Adrenal gland (tissue), 12 donors: ENCODE data around the gene FAM131A. TPM values are rescaled to one million over a fixed set of nuclear protein-coding genes. Genes with fewer than 3 reads are reported as not detected.
A peak's percentile ranks its signal among the peaks of the same experiment; 100 is the strongest.

Experiments
- DNase-seq, 7 donors: peaks; one replicate each; pipeline ENCODE4 v3.0.0-alpha.2; 2019 to 2020
- H3K27ac ChIP-seq, 5 donors: fragments of 200-600 bp; sonication (generic) in 4 of 5; 1 replicate in 3 of 5; 2 replicates in 2 of 5; pipeline versions ENCODE4 v1.5.1 to v1.8.0; 2016 to 2020; ENCODE audit warnings: mild to moderate bottlenecking in 1 of 5
- H3K27me3 ChIP-seq: fragments of 200-600 bp; 2 replicates; pipeline ENCODE4 v1.8.0; 2021
- H3K36me3 ChIP-seq, 2 donors: fragments of 200-600 bp; replicated peaks in 1 of 2; 1 replicate in 1 of 2; 2 replicates in 1 of 2; pipeline versions ENCODE4 v1.5.1 to v1.8.0; 2018 to 2022
- H3K4me1 ChIP-seq, 2 donors: fragments of 200-600 bp; replicated peaks in 1 of 2; 1 replicate in 1 of 2; 2 replicates in 1 of 2; pipeline versions ENCODE4 v1.5.1 to v1.8.0; 2018 to 2021
- H3K4me3 ChIP-seq, 4 donors: fragments of 200-600 bp; sonication (generic) in 3 of 4; one replicate each; pipeline ENCODE4 v1.5.1; 2016 to 2018
- H3K9me3 ChIP-seq, 3 donors: fragments of 200-600 bp; sonication (generic) in 1 of 3; replicated peaks in 1 of 3; 1 replicate in 2 of 3; 2 replicates in 1 of 3; pipeline versions ENCODE4 v1.5.1 to v1.8.0; 2016 to 2021
- POLR2A ChIP-seq, 2 donors: fragments of 450-650 bp; IDR thresholded peaks; one replicate each; pipeline ENCODE4 v1.6.1; 2017; ENCODE audit warnings: antibody characterized with exemption in 2 of 2, mild to moderate bottlenecking in 2 of 2, moderate library complexity in 1 of 2
- WGBS, 4 donors: extraction: QIAGEN DNeasy Blood & Tissue Kit in 2 of 4; methylation state at CpG; one replicate each; pipeline versions ENCODE4 v1.1.5 to v1.1.7; 2013 to 2017; 5-methylcytosine and 5-hydroxymethylcytosine counted together
- intact Hi-C, 2 donors: fragments of 100-400 bp; cut with DNase I; formaldehyde crosslinking; loops; one replicate each; pipeline versions ENCODE4 v1.14.1 to v1.15.0; 2022 to 2023
- polyA plus RNA-seq, 3 donors: library from polyadenylated mRNA; stranded (reverse); fragments of 200-250 nt in 2 of 3; fragments of 350-450 nt in 1 of 3; fragmentation: Illumina TruSeq in 1 of 3; extraction: RNeasy Lipid Tissue Mini Kit (QIAGEN cat#74804) in 1 of 3; gene quantifications; one replicate each; pipeline ENCODE4 v1.2.3, GENCODE V29; 2013 to 2014
- total RNA-seq, 9 donors: library from RNA; depleted of rRNA in 4 of 9; stranded (reverse); fragments of >200 nt in 4 of 9; fragments of 120-200 nt in 1 of 9; fragmentation: NEBNext Ultra II Directional in 1 of 9; extraction: Animal tissue kit (Norgen Biotek cat#: 25700) in 1 of 9; gene quantifications; one replicate each; pipeline versions ENCODE4 v1.1.0 to v1.2.4, GENCODE V29; 2013 to 2023
- TF ChIP-seq, protein P1 (sequence below), 6 experiments: fragments of 450-650 bp in 4 of 6; fragments of 200-600 bp in 2 of 6; sonication (generic) in 1 of 6; IDR thresholded peaks; 1 replicate in 5 of 6; 2 replicates in 1 of 6; pipeline versions ENCODE4 v1.5.1 to v1.8.0; 2016 to 2021; ENCODE audit warnings: antibody characterized with exemption in 6 of 6, mild to moderate bottlenecking in 2 of 6, moderate library complexity in 1 of 6
- donor health status: healthy with polysubstance abuse.
- donor health status: Bipolar disorder and iron deficiency.
- donor health status: DM: yes; HTN: yes; CAD: no.
- donor health status: DM: no; HTN: no; CAD: no.
- donor health status: DM: no; HTN: no; CAD: no.
- donor health status: DM: yes; HTN: yes; CAD: no.

The FAM131A gene
- total and polyA plus RNA-seq, 12 donors: 13.3 to 43.0 (median 33.7) TPM

DNA sequence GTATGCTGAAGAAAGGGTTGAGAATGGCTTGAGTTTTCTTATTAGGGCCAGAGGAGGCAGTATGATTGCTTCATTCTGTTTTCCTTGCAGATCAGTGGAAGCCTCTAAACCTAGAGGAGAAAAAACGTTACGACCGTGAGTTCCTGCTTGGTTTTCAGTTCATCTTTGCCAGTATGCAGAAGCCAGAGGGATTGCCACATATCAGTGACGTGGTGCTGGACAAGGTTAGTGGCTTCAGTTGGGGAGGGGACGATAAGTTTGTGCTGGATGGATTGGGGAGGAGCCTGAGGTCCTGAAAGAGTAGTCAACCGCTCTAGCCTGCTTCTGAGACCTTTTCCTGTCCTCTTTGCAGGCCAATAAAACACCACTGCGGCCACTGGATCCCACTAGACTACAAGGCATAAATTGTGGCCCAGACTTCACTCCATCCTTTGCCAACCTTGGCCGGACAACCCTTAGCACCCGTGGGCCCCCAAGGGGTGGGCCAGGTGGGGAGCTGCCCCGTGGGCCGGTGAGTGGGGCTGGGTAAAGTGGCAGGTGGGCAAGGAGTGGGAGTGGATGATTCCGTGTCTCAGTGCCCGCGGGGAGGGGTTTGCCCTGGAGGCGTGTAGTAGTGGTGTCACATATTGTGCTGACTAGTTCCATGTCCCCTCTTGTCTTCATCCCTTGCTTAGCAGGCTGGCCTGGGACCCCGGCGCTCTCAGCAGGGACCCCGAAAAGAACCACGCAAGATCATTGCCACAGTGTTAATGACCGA lies 14.5 kb upstream of the FAM131A start:
- no peaks in the 10 kb centered on the region for H3K27me3 ChIP-seq
- H3K27ac ChIP-seq: peak overlapping the region; percentile 61 to 98 (median 82)
- no peak overlapping the region for H3K4me3 ChIP-seq
- DNase-seq: peak; percentile 89 to 97 (median 96)
- TF ChIP-seq, protein P1, sequence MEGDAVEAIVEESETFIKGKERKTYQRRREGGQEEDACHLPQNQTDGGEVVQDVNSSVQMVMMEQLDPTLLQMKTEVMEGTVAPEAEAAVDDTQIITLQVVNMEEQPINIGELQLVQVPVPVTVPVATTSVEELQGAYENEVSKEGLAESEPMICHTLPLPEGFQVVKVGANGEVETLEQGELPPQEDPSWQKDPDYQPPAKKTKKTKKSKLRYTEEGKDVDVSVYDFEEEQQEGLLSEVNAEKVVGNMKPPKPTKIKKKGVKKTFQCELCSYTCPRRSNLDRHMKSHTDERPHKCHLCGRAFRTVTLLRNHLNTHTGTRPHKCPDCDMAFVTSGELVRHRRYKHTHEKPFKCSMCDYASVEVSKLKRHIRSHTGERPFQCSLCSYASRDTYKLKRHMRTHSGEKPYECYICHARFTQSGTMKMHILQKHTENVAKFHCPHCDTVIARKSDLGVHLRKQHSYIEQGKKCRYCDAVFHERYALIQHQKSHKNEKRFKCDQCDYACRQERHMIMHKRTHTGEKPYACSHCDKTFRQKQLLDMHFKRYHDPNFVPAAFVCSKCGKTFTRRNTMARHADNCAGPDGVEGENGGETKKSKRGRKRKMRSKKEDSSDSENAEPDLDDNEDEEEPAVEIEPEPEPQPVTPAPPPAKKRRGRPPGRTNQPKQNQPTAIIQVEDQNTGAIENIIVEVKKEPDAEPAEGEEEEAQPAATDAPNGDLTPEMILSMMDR (IDR thresholded peaks at IDR 0.05): peak in 3 of 6 experiments; percentile 10 to 27 (median 24)
- peak in 1 of 2 donors; percentile 74 for TF ChIP-seq POLR2A (IDR thresholded peaks at IDR 0.05)
- intact Hi-C loops: no loop called here
- no peaks in the 10 kb centered on the region for H3K9me3 ChIP-seq
- WGBS, 4 donors: 53 to 61% (median 57%) methylated on average over 11 to 20 of the region's 20 CpGs
- H3K36me3 ChIP-seq: peaks cover 0 to 89% of the 10 kb centered on the region in 2 donors
- H3K4me1 ChIP-seq: peaks cover 51 to 57% of the 10 kb centered on the region in 2 donors

DNA sequence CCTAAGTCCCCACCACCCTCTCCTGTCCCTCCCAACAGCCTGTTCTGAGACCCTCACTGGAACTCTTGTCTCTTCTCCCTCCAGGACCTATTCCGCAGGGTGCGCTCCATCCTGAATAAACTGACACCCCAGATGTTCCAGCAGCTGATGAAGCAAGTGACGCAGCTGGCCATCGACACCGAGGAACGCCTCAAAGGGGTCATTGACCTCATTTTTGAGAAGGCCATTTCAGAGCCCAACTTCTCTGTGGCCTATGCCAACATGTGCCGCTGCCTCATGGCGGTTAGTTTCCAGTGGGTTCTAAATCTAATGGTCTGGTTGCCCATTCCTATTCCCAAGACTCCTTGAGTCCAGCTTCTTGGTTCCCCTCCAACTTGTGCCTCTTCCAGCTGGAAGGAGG lies 13.7 kb upstream of the FAM131A start:
- H3K4me3 ChIP-seq: no peak overlapping the region
- WGBS, 4 donors: 40 to 61% (median 53%) methylated on average over 8 of the region's 8 CpGs
- H3K27ac ChIP-seq: peak overlapping the region; percentile 15 to 98 (median 77)
- intact Hi-C loops: no loop called here
- no peaks in the 10 kb centered on the region for H3K9me3 ChIP-seq
- peaks cover 0 to 89% of the 10 kb centered on the region in 2 donors for H3K36me3 ChIP-seq
- peak in 1 of 2 donors; percentile 30 for TF ChIP-seq POLR2A (IDR thresholded peaks at IDR 0.05)
- TF ChIP-seq, protein P1 (IDR thresholded peaks at IDR 0.05): no peak
- peaks cover 44 to 49% of the 10 kb centered on the region in 2 donors for H3K4me1 ChIP-seq
- no peaks in the 10 kb centered on the region for H3K27me3 ChIP-seq
- DNase-seq: peak; percentile 54 to 89 (median 80)

GRCh38 chr3:184325269-184325668 lies 12.1 kb upstream of the FAM131A start:
- Histone ChIP-seq H3K4me1 (peaks cover 32 to 36% of the 10 kb centered on the region in 2 donors), H3K4me3 (no peak overlapping the region), H3K36me3 (peaks cover 0 to 100% of the 10 kb centered on the region in 2 donors), H3K27me3 (no peaks in the 10 kb centered on the region), H3K9me3 (no peaks in the 10 kb centered on the region), H3K27ac (peak overlapping the region in 2 of 5 donors; percentile 54 to 96)
- WGBS, 4 donors: 77 to 84% (median 82%) methylated on average over 13 of the region's 13 CpGs
- intact Hi-C loops: no loop called here
- TF ChIP-seq, protein P1 (IDR thresholded peaks at IDR 0.05): no peak
- TF ChIP-seq POLR2A (IDR thresholded peaks at IDR 0.05): no peak
- DNase-seq: no peak

GRCh38 chr3:184325715-184326369 lies 11.6 kb upstream of the FAM131A start:
- WGBS, 4 donors: 66 to 82% (median 74%) methylated on average over 5 to 6 of the region's 6 CpGs

More at GRCh38 chr3:184325715-184326369, 11.6 kb upstream of the FAM131A start:
- H3K4me1 ChIP-seq: peaks cover 26 to 31% of the 10 kb centered on the region in 2 donors
- H3K9me3 ChIP-seq: no peaks in the 10 kb centered on the region
- intact Hi-C loops: no loop called here
- H3K27me3 ChIP-seq: no peaks in the 10 kb centered on the region
- H3K4me3 ChIP-seq: no peak overlapping the region
- H3K36me3 ChIP-seq: peaks cover 0 to 100% of the 10 kb centered on the region in 2 donors
- peak overlapping the region in 2 of 5 donors; percentile 54 to 96 for H3K27ac ChIP-seq
- DNase-seq: no peak
- TF ChIP-seq, protein P1 (IDR thresholded peaks at IDR 0.05): no peak
- TF ChIP-seq POLR2A (IDR thresholded peaks at IDR 0.05): no peak
